Activated naive CD4-positive, alpha-beta T cell treated with anti-CD3 and anti-CD28 coated beads, Interleukin-2, amount 50 U/mL, for 24 hours (primary cell): ENCODE results near the gene SYT13.

ENCODE experiments used
- H3K27ac Mint-ChIP-seq: one replicate; pipeline ENCODE4 v1.8.0; 2021; ENCODE audit warnings: mild to moderate bottlenecking, mixed read lengths
- H3K27me3 Mint-ChIP-seq: one replicate; pipeline ENCODE4 v1.8.0; 2021; ENCODE audit warnings: mixed read lengths
- H3K36me3 Mint-ChIP-seq: one replicate; pipeline ENCODE4 v1.8.0; 2021; ENCODE audit warnings: mixed read lengths
- H3K4me1 Mint-ChIP-seq: one replicate; pipeline ENCODE4 v1.8.0; 2021; ENCODE audit warnings: mixed read lengths
- H3K4me3 Mint-ChIP-seq: one replicate; pipeline ENCODE4 v1.8.0; 2021; ENCODE audit warnings: mild to moderate bottlenecking, mixed read lengths
- H3K9me3 Mint-ChIP-seq: one replicate; pipeline ENCODE4 v1.8.0; 2021; ENCODE audit warnings: mixed read lengths

SYT13 gene

DNA sequence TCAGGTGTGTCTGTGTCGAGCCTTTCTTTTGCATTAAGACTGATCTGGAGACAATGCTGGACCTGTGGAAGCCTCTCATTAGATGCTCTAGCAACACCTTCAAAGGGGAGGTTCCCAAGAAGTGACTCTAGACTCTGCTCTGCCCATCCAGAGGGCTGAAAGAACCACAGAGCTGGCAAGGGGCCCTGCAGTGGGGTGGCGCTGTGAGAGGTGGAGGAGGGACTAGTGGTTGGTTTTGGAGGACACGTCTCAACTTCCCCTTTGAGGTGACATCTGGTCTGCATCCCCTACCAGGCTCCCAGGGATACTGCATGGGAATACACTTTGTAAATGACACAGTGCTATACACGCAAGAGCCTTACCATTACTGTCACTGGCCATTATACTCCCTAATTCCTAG, 34.2 kb upstream of the SYT13 start:
- no peak overlapping the region for H3K4me3 Mint-ChIP-seq
- H3K27me3 Mint-ChIP-seq, result peaks cover 14% of the 10 kb centered on the region
- no peaks in the 10 kb centered on the region for H3K9me3 Mint-ChIP-seq
- H3K27ac Mint-ChIP-seq, result no peak overlapping the region
- H3K36me3 Mint-ChIP-seq, result no peaks in the 10 kb centered on the region
- H3K4me1 Mint-ChIP-seq, result no peaks in the 10 kb centered on the region

DNA sequence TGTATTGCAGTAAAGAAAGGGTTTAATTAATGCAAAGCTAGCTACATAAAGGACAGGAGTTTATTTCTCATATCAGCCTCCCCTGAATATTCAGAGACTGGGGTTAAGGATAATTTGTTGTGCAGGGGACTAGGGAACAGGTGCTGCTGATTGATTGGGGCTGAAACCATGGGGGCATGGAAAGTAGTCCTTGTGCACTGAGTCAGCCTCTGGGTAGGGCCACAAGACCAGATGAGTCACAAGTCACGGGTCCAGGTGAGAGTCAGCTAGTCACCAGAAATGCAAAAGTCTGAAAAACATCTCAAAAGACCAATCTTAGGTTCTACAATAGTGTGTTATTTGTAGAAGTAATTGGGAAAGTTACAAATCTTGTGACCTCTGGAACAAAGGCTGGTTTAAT, 32.9 kb upstream of the SYT13 start:
- no peak overlapping the region for H3K27ac Mint-ChIP-seq
- no peaks in the 10 kb centered on the region for H3K36me3 Mint-ChIP-seq
- no peak overlapping the region for H3K4me3 Mint-ChIP-seq
- H3K27me3 Mint-ChIP-seq, result peaks cover 17% of the 10 kb centered on the region
- H3K9me3 Mint-ChIP-seq, result no peaks in the 10 kb centered on the region
- no peaks in the 10 kb centered on the region for H3K4me1 Mint-ChIP-seq

DNA sequence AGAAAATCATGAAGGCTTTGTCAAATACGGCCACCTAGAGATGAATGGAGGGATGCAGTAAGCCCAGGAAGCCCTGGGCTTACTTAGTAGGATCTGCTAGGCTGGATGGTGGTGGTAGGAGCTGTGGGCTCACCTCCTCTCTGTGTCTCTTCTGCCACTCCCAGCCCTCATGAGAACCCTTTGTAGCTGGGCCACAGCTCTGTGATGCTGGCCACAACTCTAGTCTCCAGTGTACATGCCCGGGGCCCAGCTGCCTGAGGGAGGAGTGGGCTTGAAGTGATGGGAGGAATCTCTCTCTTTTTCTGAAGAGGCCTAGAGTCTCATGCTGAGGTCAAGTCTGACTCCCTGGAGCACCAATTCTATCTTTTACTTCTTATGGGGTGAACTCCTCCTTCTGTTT, 32.4 kb upstream of the SYT13 start:
- Mint-ChIP-seq H3K27me3 (peaks cover 17% of the 10 kb centered on the region), H3K4me1 (no peaks in the 10 kb centered on the region), H3K4me3 (no peak overlapping the region), H3K36me3 (no peaks in the 10 kb centered on the region), H3K9me3 (no peaks in the 10 kb centered on the region), H3K27ac (no peak overlapping the region)

DNA sequence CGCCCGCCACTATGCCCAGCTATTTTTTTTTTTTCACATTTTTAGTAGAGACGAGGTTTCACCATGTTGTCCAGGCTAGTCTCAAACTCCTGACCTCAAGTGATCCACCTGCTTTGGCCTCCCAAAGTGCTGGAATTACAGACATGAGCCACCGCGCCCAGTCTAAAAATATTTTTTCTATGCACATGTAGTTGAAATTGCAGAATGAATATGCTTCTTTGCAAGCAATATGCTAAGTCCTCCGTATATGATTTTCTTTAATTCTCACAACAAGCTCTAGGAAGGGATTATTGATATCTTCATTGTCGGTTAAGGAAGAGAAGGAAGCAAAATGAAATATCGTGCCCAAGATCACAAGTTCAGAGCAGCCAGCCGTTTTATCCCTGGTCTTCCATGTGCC, 30.1 kb upstream of the SYT13 start:
- no peaks in the 10 kb centered on the region for H3K4me1 Mint-ChIP-seq
- no peaks in the 10 kb centered on the region for H3K9me3 Mint-ChIP-seq
- H3K36me3 Mint-ChIP-seq, result no peaks in the 10 kb centered on the region
- peaks cover 12% of the 10 kb centered on the region for H3K27me3 Mint-ChIP-seq
- H3K4me3 Mint-ChIP-seq, result no peak overlapping the region
- H3K27ac Mint-ChIP-seq, result no peak overlapping the region

DNA sequence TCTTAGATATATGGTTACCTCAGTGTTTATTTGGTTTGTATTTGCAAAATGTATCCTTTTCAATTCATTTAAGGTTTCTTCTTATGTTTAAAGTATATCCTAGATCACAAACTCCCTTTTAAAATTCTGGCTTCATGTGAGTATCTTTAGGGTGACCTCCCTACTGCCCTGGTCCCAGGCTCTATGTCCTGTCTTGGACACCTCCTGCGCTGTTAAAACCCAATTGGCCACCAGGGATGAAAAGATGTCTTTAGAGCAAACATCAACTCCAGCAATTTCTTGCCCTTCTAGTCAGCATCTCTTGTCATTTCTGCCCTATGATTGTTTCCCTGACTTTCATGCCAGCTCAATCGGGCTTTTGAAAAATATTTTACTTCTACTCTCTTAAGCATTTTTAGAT, 28.8 kb upstream of the SYT13 start:
- H3K36me3 Mint-ChIP-seq, result no peaks in the 10 kb centered on the region
- H3K9me3 Mint-ChIP-seq, result no peaks in the 10 kb centered on the region
- H3K4me3 Mint-ChIP-seq, result no peak overlapping the region
- peaks cover 11% of the 10 kb centered on the region for H3K27me3 Mint-ChIP-seq
- no peak overlapping the region for H3K27ac Mint-ChIP-seq
- no peaks in the 10 kb centered on the region for H3K4me1 Mint-ChIP-seq

DNA sequence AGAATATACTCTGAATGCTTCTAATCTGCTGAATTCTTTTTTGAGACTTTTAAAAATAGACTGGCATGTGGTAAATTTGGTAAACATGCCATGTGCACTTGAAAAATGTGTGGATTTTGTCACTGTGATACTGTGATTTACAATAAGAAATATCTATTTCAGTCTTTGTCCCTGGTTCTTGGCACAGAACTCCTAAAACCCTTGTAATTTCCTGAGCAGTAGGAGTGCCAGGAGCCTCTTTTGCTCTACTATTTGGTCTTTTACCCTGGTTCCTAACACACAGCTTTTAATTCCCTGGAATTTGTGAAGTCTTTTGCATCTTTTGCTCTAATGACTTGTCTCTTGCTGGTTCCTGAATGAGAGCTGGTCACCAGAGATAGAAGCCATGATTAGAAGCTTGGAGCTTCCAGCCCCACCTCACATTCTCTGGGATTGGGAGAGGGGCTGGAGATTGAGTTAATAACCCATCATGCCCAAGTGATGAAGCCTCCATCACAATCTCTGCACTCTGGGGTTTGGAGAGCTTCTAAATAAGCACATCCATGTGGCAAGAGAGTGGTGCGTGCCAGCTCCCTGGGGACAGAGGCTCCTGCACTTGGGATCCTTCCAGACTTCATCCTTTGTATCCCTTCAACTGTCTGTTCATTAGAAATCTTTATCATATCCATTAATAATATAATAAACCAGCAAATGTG, 27.2 kb upstream of the SYT13 start:
- H3K27me3 Mint-ChIP-seq, result peaks cover 9% of the 10 kb centered on the region
- H3K36me3 Mint-ChIP-seq, result no peaks in the 10 kb centered on the region
- no peaks in the 10 kb centered on the region for H3K4me1 Mint-ChIP-seq
- no peaks in the 10 kb centered on the region for H3K9me3 Mint-ChIP-seq
- H3K27ac Mint-ChIP-seq, result no peak overlapping the region
- no peak overlapping the region for H3K4me3 Mint-ChIP-seq

DNA sequence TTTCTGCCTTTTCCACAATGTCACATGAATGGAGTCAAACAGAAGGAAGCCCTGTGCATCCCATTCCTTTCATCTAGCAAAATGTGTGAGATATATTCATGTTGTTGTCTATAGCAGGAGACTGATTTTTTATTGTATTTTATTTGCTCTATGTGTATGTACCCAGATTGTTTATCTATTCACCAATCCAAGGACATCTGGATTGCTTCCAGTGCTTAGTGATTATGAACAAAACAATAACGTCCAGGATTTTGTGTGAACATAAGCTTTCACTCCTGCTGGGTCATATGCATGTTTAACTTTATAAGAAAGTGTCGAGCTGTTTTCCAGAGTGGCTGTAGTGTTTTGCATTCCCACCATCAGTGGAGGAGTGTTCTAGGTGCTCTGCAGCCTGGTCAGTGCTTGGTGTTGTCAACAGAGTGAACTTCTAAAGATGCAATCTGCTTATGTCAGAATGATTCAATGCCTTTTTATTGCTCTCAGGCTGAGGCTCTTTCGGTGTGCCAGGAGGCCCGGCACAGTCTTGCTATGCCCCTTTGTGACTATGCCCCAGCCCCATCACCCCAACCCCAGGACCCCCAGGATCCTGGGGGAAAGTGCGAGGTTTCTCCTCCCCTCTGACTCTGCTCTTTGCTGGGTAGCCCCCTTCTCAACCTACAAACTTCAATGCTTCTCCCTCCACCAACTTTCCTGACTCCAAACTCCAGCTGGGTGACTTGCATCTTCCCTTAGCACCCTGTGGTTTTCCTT, 19.9 kb upstream of the SYT13 start:
- Mint-ChIP-seq H3K9me3 (no peaks in the 10 kb centered on the region), H3K4me1 (no peaks in the 10 kb centered on the region), H3K27me3 (no peaks in the 10 kb centered on the region), H3K4me3 (no peak overlapping the region), H3K27ac (no peak overlapping the region), H3K36me3 (no peaks in the 10 kb centered on the region)

DNA sequence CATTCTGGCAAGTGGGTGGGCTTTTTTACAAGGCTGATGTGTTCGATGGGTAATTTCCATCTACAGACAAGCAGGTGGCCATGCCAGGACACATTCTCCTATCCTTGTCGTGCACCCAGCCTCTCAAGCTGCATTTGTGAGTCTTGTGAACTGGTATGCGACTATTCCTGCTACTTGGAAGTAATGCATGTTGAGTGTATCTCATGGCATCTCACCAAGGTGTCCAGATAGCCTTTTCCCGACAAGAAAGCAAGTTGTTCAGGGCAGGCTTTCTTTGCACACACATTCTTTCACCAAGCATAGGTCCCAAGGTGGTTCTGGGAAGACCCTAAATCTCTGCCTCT, 18.8 kb upstream of the SYT13 start:
- Mint-ChIP-seq H3K27me3 (no peaks in the 10 kb centered on the region), H3K27ac (no peak overlapping the region), H3K4me3 (no peak overlapping the region), H3K9me3 (no peaks in the 10 kb centered on the region), H3K4me1 (no peaks in the 10 kb centered on the region), H3K36me3 (no peaks in the 10 kb centered on the region)

DNA sequence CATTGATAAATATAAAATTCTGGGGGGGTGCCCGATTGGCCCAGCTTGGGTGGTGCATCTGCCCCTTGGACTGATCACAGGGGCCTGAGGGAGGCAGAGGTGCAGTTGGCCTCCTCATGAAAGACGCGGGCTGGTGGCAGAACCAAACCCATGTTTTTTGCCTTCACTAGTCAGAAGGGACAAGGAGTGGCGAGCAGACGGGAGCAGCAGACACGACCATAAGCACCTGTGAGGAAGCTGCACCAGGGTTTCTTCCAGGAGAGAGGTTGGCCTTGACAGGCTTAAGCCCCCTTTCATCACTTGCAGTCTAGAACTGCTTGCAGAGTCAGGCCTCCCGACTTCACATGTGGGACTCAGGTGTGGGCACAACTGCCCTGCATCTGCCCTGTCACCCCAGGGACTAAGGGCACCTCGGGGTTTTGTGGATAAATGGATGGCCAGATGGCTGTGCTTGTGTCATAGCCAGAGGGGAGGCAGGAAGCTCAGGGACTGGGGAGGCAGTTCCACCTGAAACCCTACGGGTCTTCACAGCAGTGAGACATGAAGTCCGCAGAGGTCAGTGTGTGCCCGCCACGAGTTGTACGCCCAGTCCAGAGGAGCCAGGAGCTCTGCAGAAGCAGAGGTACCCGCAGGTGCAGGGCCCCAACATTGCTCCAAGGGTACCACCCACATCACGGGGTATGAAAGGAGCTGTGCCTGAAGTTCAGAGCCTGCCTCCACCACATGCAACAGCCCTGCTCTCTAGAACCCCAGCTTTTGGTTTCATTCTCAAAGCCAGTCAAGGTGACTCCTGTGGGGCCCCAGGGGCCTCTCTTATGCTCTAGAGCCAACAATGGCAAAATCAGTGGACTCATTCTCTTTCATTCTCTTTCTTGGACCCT, 18.2 kb upstream of the SYT13 start:
- Mint-ChIP-seq H3K27ac (no peak overlapping the region), H3K9me3 (no peaks in the 10 kb centered on the region), H3K4me3 (no peak overlapping the region), H3K4me1 (no peaks in the 10 kb centered on the region), H3K36me3 (no peaks in the 10 kb centered on the region), H3K27me3 (no peaks in the 10 kb centered on the region)

DNA sequence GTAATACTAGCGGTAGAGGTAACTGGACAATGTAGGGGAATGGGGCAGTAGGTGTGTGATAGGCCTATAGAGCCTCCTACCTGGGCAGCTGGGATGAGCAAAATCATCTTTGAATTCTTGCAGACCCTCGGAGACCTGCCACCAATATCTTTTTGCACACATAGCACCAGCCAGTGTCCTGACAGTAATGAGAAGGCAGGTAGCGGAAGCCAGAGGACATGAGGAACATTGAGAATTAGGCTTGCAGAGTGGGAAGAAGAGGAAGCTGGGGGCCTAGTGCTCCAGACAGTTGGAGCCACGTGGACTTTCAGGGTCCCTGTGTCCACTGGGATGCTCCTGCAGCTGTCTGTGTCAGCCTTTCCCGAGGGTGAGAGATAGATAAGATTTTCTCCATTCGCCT, 17.2 kb upstream of the SYT13 start:
- no peak overlapping the region for H3K4me3 Mint-ChIP-seq
- no peaks in the 10 kb centered on the region for H3K36me3 Mint-ChIP-seq
- H3K27me3 Mint-ChIP-seq, result no peaks in the 10 kb centered on the region
- H3K9me3 Mint-ChIP-seq, result no peaks in the 10 kb centered on the region
- H3K27ac Mint-ChIP-seq, result no peak overlapping the region
- no peaks in the 10 kb centered on the region for H3K4me1 Mint-ChIP-seq

DNA sequence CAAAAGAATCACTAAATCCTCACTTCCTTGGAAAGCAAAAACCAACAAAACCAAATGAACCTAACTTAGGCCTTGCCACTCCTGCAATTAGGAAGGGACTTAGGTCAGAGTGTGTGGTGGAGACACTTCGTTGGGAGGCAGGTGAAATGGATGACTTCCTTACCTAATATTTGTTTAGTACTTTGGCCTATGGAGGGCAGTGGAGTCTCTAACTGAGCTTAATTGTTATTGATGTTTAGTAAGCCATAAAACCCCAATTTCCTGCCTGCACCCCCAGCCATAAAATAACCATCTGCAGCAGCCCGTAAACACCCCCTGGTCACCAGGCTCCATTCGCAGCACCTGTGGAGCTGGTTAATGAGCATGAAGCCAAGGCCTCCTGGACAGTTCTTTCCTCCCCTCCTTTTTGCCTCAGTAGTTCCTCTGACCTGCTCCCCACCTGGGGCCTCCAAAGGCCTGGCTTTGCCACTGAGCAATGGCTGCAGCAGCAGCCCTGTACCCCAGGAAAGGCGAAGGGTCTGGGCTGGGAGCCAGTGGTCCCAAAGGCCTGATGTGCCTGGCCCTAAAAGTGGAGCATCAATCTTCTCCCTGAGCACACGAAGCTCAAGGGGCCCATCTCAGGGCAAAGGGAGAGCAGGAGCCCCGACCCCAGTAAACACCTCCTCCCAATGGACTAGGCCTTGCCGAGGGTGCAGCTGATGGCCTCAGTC, 15.6 kb upstream of the SYT13 start:
- Mint-ChIP-seq H3K27ac (no peak overlapping the region), H3K9me3 (no peaks in the 10 kb centered on the region), H3K27me3 (peaks cover 2% of the 10 kb centered on the region), H3K36me3 (no peaks in the 10 kb centered on the region), H3K4me1 (no peaks in the 10 kb centered on the region), H3K4me3 (no peak overlapping the region)

DNA sequence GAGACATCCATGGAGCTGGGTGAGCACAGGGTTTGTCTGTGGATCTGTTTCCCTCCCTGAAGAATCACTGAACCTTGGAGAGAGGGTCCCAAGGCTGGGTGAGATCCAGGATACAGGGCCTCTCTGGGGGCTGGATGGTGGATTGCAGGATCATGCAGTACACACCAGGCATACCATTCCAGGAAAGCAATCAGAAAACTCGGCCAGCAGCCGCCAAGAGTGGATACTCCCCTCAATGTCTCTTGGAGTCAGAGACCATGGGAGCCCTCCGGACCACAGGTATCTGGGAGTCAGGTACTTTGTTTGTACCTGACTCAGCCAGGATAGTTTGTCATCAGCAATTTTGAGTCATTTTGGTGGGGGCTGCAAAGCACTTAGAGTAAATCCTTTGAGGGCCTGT, 14.6 kb upstream of the SYT13 start:
- Mint-ChIP-seq H3K36me3 (no peaks in the 10 kb centered on the region), H3K27ac (no peak overlapping the region), H3K27me3 (peaks cover 5% of the 10 kb centered on the region), H3K4me1 (no peaks in the 10 kb centered on the region), H3K4me3 (no peak overlapping the region), H3K9me3 (no peaks in the 10 kb centered on the region)

DNA sequence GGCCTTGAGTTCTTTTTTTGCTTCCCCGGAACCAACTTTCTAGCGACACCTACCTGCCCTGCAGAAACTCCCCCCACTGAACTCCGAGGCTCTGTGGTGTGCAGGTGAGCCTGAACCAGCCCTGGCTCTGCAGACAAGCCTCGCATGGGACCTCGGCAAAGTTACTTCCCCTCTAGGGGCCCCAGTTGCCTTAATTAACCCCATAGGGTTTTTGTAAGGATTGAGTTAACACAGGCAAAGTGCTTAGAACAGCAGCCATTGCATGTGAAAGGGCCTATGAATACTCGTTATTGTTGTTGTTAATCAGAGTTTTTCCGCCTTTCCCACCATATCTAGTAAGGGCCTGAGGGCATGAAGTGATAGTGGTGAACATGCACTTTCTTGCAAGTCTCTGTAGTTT, 12.6 kb upstream of the SYT13 start:
- no peak overlapping the region for H3K4me3 Mint-ChIP-seq
- no peaks in the 10 kb centered on the region for H3K9me3 Mint-ChIP-seq
- H3K36me3 Mint-ChIP-seq, result peaks cover 2% of the 10 kb centered on the region
- H3K4me1 Mint-ChIP-seq, result peaks cover 4% of the 10 kb centered on the region
- no peak overlapping the region for H3K27ac Mint-ChIP-seq
- peaks cover 10% of the 10 kb centered on the region for H3K27me3 Mint-ChIP-seq

DNA sequence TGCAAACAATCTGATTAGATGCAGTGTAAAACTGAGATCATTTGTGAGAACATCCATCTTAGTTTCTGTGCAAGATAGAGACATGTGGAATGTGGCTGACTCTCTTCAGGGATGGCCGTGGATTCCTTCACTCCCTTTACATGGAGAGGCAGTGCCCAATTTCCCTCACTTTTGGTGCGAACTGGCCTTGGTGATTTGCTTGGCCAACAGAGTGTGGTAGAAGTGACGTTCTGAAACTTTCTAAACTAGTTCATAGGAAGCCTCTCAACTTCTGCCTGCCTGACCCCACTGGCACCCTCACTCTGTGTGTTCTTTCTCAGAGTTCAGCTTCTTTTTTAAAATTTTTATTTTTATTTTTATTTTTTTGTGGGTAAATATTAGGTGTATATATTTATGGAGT, 9.9 kb upstream of the SYT13 start:
- Mint-ChIP-seq H3K36me3 (peaks cover 2% of the 10 kb centered on the region), H3K27me3 (peaks cover 17% of the 10 kb centered on the region), H3K4me3 (no peak overlapping the region), H3K9me3 (no peaks in the 10 kb centered on the region), H3K27ac (no peak overlapping the region), H3K4me1 (peaks cover 4% of the 10 kb centered on the region)

DNA sequence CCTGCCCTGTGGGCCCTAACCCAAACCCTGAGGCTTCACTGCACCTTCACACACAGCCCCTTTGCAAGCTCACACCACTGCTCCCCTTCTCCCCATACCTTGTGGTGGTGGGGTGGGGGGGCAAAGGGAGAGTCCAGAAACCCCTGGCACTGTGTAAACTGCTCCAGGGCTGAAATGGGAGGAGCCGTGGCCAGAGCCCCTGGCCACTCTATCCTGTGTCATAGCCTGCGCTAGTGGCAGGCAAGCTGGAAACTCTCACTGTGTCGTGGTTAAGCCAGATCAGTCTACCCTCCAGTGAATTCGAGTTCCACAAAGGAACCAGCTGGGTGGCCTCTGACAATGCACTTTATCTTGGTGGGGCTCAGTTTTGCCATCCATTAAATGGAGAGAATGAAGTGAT, 8.4 kb upstream of the SYT13 start:
- Mint-ChIP-seq H3K9me3 (no peaks in the 10 kb centered on the region), H3K36me3 (peaks cover 2% of the 10 kb centered on the region), H3K4me3 (no peak overlapping the region), H3K4me1 (peaks cover 4% of the 10 kb centered on the region), H3K27me3 (peaks cover 29% of the 10 kb centered on the region), H3K27ac (no peak overlapping the region)
